KBM-7 (cell line): ENCODE results near the gene CCNK.

ENCODE experiments used
- DNase-seq: peaks from one replicate; pipeline ENCODE4 v3.0.0-alpha.2; 2015
- in situ Hi-C: fragments of 300-500 bp; cut with MboI; formaldehyde crosslinking; loops from 2 replicates; pipeline ENCODE4 v1.14.3; 2020; ENCODE audit warnings: low sequenced_read_pairs, low pct_unique_long_range_greater_than_20kb, mixed read lengths

Gene CCNK

DNA sequence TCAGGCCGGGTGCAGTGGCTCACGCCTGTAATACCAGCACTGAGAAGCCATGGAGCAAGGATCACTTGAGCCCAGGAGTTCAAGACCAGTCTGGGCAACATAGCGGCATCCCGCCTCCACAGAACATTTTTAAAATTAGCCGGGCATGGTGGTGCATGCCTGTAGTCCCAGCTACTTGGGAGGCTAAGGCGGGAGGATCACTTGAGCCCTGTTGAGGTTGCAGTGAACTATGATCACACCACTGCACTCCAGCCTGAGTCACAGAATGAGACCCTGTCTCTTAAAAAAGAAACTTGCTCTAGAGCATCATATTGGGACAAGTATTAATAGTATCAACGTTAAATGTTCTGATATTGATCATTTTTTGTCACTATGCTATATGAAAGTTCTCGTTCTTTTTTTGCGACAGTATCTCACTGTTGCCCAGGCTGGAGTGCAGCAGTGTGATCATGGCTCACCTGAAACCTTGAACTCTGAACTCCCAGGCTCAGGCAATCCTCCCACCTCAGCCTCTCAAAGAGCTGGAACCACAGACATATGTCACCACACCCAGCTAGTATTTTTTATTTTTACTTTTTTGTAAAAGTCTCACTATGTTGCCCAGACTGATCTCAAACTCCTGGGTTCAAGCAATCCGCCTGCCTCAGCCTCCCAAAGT, 75.1 kb downstream of the CCNK start:
- DNase-seq = no peak
- in situ Hi-C loops = no loop called here

DNA sequence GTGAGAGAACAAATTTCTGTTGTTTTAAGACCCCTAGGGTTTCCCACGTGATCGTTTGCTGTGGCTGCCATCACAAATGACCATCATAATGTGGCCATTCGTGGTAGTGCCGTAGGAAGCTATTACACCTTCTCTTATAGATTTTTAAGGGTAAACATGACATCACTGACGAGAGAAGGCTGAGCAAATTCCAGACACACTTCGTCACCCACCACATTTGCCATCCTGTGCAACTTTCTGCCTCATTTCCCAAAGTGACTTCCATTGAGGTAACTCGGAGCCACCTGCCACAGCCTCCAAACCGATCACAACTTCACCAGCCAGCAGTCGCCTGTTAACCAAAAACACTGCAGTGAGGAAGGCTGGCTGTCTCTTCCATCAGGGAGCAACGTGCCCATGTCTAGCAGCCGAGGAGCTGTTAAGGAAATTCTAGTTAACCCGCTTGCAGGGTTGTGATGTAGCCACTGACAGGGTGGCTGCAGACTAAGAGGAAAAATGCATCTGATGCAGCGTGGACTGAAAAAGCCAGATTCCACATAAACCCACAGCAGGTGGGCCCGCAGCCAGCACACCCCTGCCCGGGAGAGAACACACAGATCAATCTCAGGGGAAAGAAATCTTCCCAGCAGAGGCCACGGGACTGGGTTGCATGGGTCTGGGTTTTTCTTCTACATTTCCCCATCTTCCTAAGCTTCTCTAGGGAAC, 78.2 kb downstream of the CCNK start:
- no peak for DNase-seq
- in situ Hi-C loops = no loop called here

DNA sequence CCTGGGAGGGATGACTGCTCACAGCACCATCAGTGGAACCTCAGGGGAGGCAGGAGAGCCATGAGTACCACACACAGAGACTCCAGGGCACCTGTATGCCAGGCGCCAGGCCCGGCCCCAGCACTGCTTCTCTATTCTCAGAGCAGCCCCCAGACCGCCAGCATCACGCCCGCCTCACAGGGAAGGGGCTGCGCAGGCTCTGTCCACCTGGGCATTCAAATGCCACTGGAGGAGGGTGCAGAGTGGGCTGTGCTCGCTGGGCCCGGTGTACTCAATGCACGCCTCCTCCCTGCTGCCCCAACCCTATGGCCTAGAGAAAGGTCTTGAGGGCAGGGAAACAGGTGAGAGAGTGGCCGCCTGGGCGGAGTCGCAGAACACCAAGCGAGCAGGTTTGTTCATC, 79.2 kb downstream of the CCNK start:
- in situ Hi-C loops = no loop called here

DNA sequence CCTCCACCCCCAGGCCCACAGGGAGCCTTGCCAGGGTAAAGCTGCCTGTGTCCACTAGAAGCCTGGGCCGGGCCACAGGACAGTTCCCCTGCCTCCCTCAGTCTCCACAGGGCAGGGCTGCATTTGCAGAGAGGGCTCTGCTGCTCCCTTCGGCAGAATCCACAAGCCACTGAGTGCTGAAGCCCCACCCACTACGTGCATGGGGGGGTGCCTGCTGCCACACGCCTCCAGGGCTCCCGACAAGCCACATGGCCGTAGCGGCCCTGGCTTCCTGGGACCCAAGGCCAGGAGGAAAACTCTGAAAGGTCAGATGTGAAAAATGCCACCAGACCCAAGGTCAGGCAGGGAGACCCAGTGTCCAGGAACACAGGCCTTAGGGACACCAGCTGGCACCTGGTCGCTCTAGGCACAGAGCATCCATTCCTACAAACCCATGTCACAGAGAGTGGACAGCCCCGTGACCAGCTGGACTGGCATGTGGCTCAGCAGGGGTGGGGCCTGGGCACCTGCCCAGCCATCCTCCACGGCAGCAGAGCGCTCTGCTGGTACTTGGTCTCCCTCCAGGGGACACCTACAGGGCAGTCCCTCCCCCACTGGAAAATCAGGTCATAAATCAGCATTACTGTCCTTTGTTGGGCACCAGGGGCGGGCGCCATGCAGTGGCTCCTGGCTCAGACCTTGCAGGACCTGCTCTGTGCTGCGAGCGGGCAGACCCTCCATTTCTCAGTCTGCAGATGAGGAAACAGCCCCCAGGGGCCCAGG, 79.9 kb downstream of the CCNK start:
- no peak for DNase-seq
- in situ Hi-C loops = no loop called here

More for the DNA sequence above, 79.2 kb downstream of the CCNK start:
- DNase-seq = no peak

DNA sequence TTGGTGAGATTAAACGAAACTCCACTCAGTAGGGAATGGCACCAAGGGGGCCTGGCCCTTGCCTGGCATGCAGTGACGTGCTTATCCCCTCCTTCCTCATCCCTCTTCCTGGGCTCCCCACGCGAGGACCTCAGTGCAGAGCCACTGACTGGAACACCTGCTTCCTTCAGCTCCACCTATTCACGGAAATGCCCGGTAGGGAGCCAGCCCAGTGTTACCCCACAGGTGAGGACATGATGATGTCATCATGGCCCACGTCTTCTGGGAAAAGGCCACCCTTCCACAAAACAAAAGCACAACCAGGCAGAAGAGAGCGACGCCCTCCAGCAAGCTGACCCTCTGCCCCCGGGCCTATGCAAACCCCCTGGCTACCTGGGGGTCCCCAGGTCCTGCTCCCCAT, 80.7 kb downstream of the CCNK start:
- DNase-seq = no peak
- in situ Hi-C loops = no loop called here
